Ectodermal cell (in vitro differentiated cells): ENCODE results near the gene SUN1.

Experiments used
- H3K27ac ChIP-seq: 2 replicates; pipeline ENCODE4 v1.7.0; 2013; ENCODE audit warnings: mild to moderate bottlenecking, low read depth, low read length; ENCODE audit not compliant: insufficient read depth, poor library complexity, severe bottlenecking
- H3K27me3 ChIP-seq: 2 replicates; pipeline ENCODE4 v1.7.0; 2013; ENCODE audit warnings: mild to moderate bottlenecking, low read length; ENCODE audit not compliant: insufficient read depth, control insufficient read depth, poor library complexity, severe bottlenecking
- H3K36me3 ChIP-seq: one replicate; pipeline ENCODE4 v1.7.0; 2013; ENCODE audit warnings: low read length; ENCODE audit not compliant: control insufficient read depth, insufficient read depth
- H3K4me1 ChIP-seq: one replicate; pipeline ENCODE4 v1.7.0; 2013; ENCODE audit warnings: low read length; ENCODE audit not compliant: control insufficient read depth, insufficient read depth
- H3K4me3 ChIP-seq: 2 replicates; pipeline ENCODE4 v1.7.0; 2013; ENCODE audit warnings: low read depth, low read length, control low read depth; ENCODE audit not compliant: insufficient read depth
- H3K9me3 ChIP-seq: 2 replicates; pipeline ENCODE4 v1.7.0; 2013; ENCODE audit warnings: mild to moderate bottlenecking, low read length, moderate library complexity; ENCODE audit not compliant: control insufficient read depth
- WGBS, 2 experiments: methylation state at CpG; one replicate each; pipeline ENCODE4 v1.1.7; 2013; ENCODE audit warnings: missing lambda C conversion rate in 2 of 2; 5-methylcytosine and 5-hydroxymethylcytosine counted together

The SUN1 gene

GRCh38 chr7:914521-915194 lies 82.4 kb downstream of the SUN1 start:
- WGBS, 2 experiments = 92 to 93% methylated on average over 16 of the region's 16 CpGs
- H3K27ac ChIP-seq = no peak overlapping the region
- no peaks in the 10 kb centered on the region for H3K4me1 ChIP-seq
- no peaks in the 10 kb centered on the region for H3K36me3 ChIP-seq
- no peak overlapping the region for H3K4me3 ChIP-seq
- peaks cover 12% of the 10 kb centered on the region for H3K27me3 ChIP-seq
- no peaks in the 10 kb centered on the region for H3K9me3 ChIP-seq

GRCh38 chr7:915291-916218 lies 83.3 kb downstream of the SUN1 start:
- Histone ChIP-seq H3K9me3 (no peaks in the 10 kb centered on the region), H3K4me3 (no peak overlapping the region), H3K27me3 (peaks cover 3% of the 10 kb centered on the region), H3K4me1 (no peaks in the 10 kb centered on the region), H3K36me3 (no peaks in the 10 kb centered on the region), H3K27ac (no peak overlapping the region)
- WGBS, 2 experiments = 86 to 87% methylated on average over 43 of the region's 43 CpGs

- Histone ChIP-seq H3K27ac (no peak overlapping the region), H3K4me1 (no peaks in the 10 kb centered on the region), H3K36me3 (no peaks in the 10 kb centered on the region), H3K9me3 (no peaks in the 10 kb centered on the region), H3K4me3 (no peak overlapping the region), H3K27me3 (no peaks in the 10 kb centered on the region)
- 90 to 91% methylated on average over 17 of the region's 17 CpGs for WGBS, 2 experiments
Observed at GRCh38 chr7:916291-916941, 84.1 kb downstream of the SUN1 start.

GRCh38 chr7:917255-918117 lies 85.2 kb downstream of the SUN1 start:
- H3K9me3 ChIP-seq = no peaks in the 10 kb centered on the region

GRCh38 chr7:918118-918425 lies 85.8 kb downstream of the SUN1 start:
- peaks cover 4% of the 10 kb centered on the region for H3K4me1 ChIP-seq
- H3K4me3 ChIP-seq = no peak overlapping the region
- 89% methylated on average over 9 of the region's 9 CpGs for WGBS, 2 experiments
- H3K27ac ChIP-seq = no peak overlapping the region
- no peaks in the 10 kb centered on the region for H3K27me3 ChIP-seq
- H3K36me3 ChIP-seq = no peaks in the 10 kb centered on the region
- no peaks in the 10 kb centered on the region for H3K9me3 ChIP-seq

More at GRCh38 chr7:917255-918117, 85.2 kb downstream of the SUN1 start:
- Histone ChIP-seq H3K36me3 (no peaks in the 10 kb centered on the region), H3K4me3 (no peak overlapping the region), H3K4me1 (no peaks in the 10 kb centered on the region), H3K27ac (no peak overlapping the region), H3K27me3 (no peaks in the 10 kb centered on the region)
- WGBS, 2 experiments = 93 to 95% methylated on average over 30 of the region's 33 CpGs

- no peaks in the 10 kb centered on the region for H3K36me3 ChIP-seq
- H3K4me1 ChIP-seq = peaks cover 4% of the 10 kb centered on the region
- no peaks in the 10 kb centered on the region for H3K27me3 ChIP-seq
- H3K27ac ChIP-seq = no peak overlapping the region
- no peak overlapping the region for H3K4me3 ChIP-seq
- no peaks in the 10 kb centered on the region for H3K9me3 ChIP-seq
- 92 to 93% methylated on average over 21 of the region's 21 CpGs for WGBS, 2 experiments
Observed at GRCh38 chr7:918441-919113, 86.3 kb downstream of the SUN1 start.

- H3K27ac ChIP-seq = no peak overlapping the region
- peaks cover 4% of the 10 kb centered on the region for H3K4me1 ChIP-seq
- 89 to 92% methylated on average over 13 of the region's 13 CpGs for WGBS, 2 experiments
- no peaks in the 10 kb centered on the region for H3K9me3 ChIP-seq
- no peaks in the 10 kb centered on the region for H3K27me3 ChIP-seq
- H3K36me3 ChIP-seq = no peaks in the 10 kb centered on the region
- H3K4me3 ChIP-seq = no peak overlapping the region
Observed at GRCh38 chr7:919114-919442, 86.8 kb downstream of the SUN1 start.

GRCh38 chr7:919924-920341 lies 87.7 kb downstream of the SUN1 start:
- H3K9me3 ChIP-seq = no peaks in the 10 kb centered on the region
- no peaks in the 10 kb centered on the region for H3K27me3 ChIP-seq
- H3K4me3 ChIP-seq = no peak overlapping the region
- no peaks in the 10 kb centered on the region for H3K36me3 ChIP-seq
- H3K27ac ChIP-seq = no peak overlapping the region
- 91 to 93% methylated on average over 26 of the region's 26 CpGs for WGBS, 2 experiments
- peaks cover 4% of the 10 kb centered on the region for H3K4me1 ChIP-seq

GRCh38 chr7:920351-921070 lies 88.2 kb downstream of the SUN1 start:
- no peak overlapping the region for H3K4me3 ChIP-seq
- 87 to 88% methylated on average over 40 of the region's 40 CpGs for WGBS, 2 experiments

More at GRCh38 chr7:920351-921070, 88.2 kb downstream of the SUN1 start:
- H3K4me1 ChIP-seq = peaks cover 4% of the 10 kb centered on the region
- H3K9me3 ChIP-seq = no peaks in the 10 kb centered on the region
- H3K27me3 ChIP-seq = no peaks in the 10 kb centered on the region
- no peak overlapping the region for H3K27ac ChIP-seq
- no peaks in the 10 kb centered on the region for H3K36me3 ChIP-seq
